NCI-H2107 treated with DMSO at 0.1 percent for 48 hours (cell line): ENCODE measurements around the gene DOCK10.

Source experiments
- DNase-seq: peaks from one replicate; lab custom pipeline; 2025; ENCODE audit not compliant: unreplicated experiment; lab: John Stamatoyannopoulos, UW

Gene DOCK10

DNA sequence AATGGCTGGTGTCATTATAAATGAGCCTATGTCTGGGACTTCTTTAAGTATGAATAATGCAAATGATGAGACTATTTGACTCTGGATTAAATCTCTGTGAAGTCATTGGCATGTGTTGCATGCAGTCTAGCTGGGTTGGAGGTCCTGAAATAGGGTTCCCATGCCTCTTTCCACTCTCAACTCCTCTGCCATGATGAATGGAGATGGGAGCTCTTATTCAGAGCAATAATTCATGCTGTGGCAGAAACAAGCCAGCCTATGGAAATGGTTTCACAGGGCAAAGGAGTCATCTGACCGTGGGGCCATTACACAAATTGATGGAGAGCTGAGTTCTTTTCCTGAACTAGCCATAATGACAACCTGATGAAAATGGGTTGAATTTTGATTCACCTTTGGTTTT, 310.6 kb downstream of the DOCK10 start:
- DNase-seq, result no peak

DNA sequence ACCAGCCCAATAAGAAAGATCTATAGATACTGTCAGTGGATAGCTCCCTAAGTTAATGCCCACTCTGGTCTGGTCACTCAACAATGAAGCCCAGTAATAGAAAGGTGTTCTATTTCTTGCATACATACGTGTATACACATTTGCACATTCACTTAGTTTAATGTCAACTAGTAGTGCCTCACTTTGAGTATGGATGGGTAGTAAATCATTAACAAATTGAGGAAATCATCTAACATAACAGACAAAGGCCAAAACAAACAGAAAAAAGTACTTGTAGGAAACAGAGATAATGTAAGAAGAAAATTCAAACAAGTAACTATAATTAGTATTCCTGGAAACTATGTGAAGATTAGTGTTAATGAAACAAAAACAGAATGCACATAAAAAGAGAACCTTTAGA, 312.8 kb downstream of the DOCK10 start:
- no peak for DNase-seq

DNA sequence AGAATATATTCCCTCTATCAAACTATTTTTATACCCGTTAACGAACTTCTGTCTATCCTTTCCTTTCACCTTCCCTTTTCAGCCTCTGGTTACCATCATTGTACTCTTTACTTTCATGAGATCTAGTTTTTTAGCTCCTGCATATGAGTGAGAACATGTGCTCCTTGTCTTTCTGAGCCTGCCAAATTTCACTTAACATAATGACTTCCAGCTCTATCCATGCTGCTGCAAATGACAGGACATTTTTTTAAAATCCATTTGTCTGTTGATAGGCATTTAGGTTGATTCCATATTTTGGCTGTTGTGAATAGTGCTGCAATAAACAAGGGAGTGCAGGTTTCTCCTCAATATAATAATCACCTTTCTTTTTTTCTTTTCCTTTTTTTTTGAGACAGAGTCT, 317.9 kb downstream of the DOCK10 start:
- no peak for DNase-seq

DNA sequence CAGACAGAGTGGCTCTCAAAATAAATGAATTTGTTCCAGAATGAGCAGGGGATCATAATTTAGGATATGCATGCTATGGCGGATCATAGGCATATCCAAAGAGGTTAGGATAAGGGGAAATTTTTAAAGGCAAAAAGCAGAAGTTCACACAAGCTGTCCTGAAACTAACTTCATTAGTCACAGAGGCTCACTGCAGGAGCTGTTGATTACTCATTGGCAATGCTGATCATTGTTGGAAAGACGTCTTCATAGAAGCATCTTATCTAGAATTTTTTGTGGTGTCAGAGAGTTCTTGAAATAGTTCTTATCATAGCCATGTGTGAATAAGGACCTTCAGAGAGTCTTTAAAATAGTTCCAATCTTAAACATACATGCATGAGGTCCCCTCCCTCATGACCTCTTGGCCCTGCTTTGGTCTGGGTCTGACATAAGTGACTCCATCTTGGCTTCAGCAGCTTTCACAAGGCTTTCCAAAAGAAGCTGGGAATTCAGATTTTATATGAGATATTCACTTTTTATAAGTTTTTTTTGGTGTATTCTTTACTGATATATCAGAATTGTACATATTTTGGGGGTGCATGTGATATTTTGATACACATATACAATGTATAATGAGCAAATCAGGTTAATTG, 318.6 kb downstream of the DOCK10 start:
- no peak for DNase-seq

DNA sequence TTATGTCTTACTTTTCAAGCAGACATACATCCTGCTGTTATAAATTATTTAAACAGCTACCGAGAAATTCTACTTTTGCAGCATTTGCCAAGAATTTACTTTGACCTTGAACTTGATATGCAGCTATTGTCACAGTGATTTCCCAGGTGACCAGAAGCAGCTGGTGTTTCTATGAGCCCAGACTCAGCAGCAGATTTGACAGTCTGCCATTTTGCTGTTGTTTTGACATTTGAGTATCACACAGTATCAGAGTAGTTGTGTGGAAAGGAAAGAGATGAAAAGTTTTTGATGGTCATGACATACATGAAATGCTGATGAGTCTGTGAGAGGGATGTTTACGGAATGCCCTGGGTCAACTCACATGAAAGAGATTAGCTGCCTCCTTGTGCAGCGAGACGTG, 319.5 kb downstream of the DOCK10 start:
- DNase-seq, result no peak

DNA sequence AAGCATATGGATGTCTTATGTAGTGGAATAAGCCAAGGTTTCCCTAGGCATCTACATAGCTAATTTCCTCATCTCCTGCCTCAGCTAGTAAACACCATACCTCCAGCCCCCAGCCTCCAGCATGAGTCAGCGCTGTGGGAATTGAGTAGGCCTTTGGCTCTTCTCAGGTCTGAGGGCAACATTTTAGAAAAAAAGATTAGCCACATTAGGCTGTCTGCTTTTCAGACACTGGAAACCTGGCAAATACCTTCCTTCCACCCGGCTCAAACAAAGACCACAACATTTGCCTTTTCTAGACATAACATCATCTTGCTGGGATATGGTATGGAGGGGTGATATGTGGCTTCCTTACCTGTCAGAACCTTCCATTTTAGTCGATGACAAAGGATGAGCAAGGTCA, 320.0 kb downstream of the DOCK10 start:
- no peak for DNase-seq

DNA sequence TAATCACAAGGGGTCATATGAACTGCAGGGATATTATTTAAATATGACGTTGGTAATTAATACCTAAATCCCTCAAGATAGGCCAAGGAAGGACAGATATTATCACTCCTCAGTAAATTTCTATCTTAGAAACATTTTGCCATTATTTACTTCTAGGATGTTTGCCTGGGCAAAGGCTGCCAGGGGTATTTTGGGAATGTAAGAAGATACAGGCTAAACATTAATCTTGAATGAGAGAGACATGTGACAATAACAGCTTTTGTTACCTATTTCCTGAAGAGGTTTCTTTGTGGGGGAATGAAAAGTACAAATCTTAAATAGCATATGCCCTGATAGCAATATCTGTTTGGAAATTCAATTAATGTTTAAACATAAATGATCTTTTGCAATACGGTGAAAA, 325.3 kb downstream of the DOCK10 start:
- DNase-seq, result no peak

DNA sequence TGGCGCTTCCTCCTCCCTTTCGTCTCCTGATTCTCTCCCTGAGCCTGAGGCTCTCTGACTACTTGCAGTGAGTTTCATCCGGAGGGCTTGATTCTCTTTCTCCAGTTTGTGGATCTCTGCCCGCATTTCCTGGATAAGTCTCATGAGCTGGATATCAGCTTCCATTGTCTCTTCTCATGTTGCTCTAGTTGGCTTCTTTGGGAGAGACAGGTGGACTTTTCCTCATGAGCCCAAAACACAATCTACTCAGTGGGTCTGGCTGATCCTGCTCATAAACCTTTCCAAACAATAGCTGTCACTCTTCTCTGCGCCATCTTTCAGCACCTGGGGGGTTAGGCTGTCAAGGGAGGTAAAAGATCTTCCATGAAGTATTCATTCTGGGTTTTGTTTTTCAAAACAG, 326.1 kb downstream of the DOCK10 start, which contains the start of gene CCDC195:
CCDC195 (minus strand) TSS at position 165 of the 400 bp plus-strand sequence; CDS start at position 165, 0 bp downstream.
- no peak for DNase-seq
